PC-9 (cell line): ENCODE measurements around the gene VGF. TPM values are rescaled to one million over a fixed set of nuclear protein-coding genes. Genes with fewer than 3 reads are reported as not detected.
A peak's percentile ranks its signal among the peaks of the same experiment; 100 is the strongest.

Experiments
- BruUV-seq: library from RNA; stranded (reverse); fragments of 400-500 nt; replicated peaks from 2 replicates; lab custom pipeline; 2021; lab: Mats Ljungman, UMichigan
- CTCF ChIA-PET: fragments of 300-600 bp; sonication (Branson Sonifier 250); formaldehyde crosslinking; loops from one replicate; lab custom pipeline; 2022; ENCODE audit warnings: antibody characterized with exemption; lab: Charles Lee
- POLR2A ChIA-PET: fragments of 300-600 bp; sonication (Branson Sonifier 250); formaldehyde crosslinking; loops from one replicate; lab custom pipeline; 2022; ENCODE audit warnings: antibody characterized with exemption; ENCODE audit not compliant: unreplicated experiment; lab: Charles Lee
- DNase-seq, 2 experiments: peaks; one replicate each; pipeline versions ENCODE4 v3.0.0 to v3.0.0-alpha.2; 2015 to 2022; ENCODE audit warnings: mixed read lengths in 1 of 2
- H2AFZ ChIP-seq: fragments of 200-600 bp; sonication (generic); 2 replicates; pipeline ENCODE4 v1.8.1; 2017; ENCODE audit warnings: antibody characterized with exemption
- H3F3A ChIP-seq: fragments of 200-600 bp; sonication (generic); 2 replicates; pipeline ENCODE4 v1.8.1; 2017; ENCODE audit warnings: antibody characterized with exemption, mild to moderate bottlenecking, low read depth; ENCODE audit not compliant: insufficient read depth
- H3K27ac ChIP-seq: fragments of 200-600 bp; sonication (generic); 2 replicates; pipeline ENCODE4 v1.6.1; 2016; ENCODE audit warnings: mixed run types
- H3K27me3 ChIP-seq: fragments of 200-600 bp; sonication (generic); 2 replicates; pipeline ENCODE4 v1.6.1; 2016; ENCODE audit warnings: low read depth, mixed run types; ENCODE audit not compliant: insufficient read depth
- H3K36me3 ChIP-seq: fragments of 200-600 bp; sonication (generic); 2 replicates; pipeline ENCODE4 v1.6.1; 2016; ENCODE audit warnings: low read depth, mixed run types
- H3K4me1 ChIP-seq: fragments of 200-600 bp; sonication (generic); replicated peaks from 2 replicates; pipeline ENCODE4 v1.6.1; 2016; ENCODE audit warnings: mixed run types; ENCODE audit not compliant: insufficient read depth
- H3K4me2 ChIP-seq: fragments of 200-600 bp; sonication (generic); 2 replicates; pipeline ENCODE4 v1.6.1; 2017; ENCODE audit warnings: mixed run types
- H3K4me3 ChIP-seq: fragments of 200-600 bp; sonication (generic); 2 replicates; pipeline ENCODE4 v1.6.1; 2016; ENCODE audit warnings: mixed run types
- H3K79me2 ChIP-seq: fragments of 200-600 bp; sonication (generic); 2 replicates; pipeline ENCODE4 v1.6.1; 2017; ENCODE audit warnings: low read depth, mixed run types
- H3K9me2 ChIP-seq: fragments of 200-600 bp; sonication (generic); 2 replicates; pipeline ENCODE4 v1.8.1; 2017; ENCODE audit warnings: mild to moderate bottlenecking; ENCODE audit not compliant: insufficient read depth
- H3K9me3 ChIP-seq: fragments of 200-600 bp; sonication (generic); 2 replicates; pipeline ENCODE4 v1.8.1; 2016; ENCODE audit warnings: low read depth; ENCODE audit not compliant: insufficient read depth
- H4K20me1 ChIP-seq: fragments of 200-600 bp; sonication (generic); 2 replicates; pipeline ENCODE4 v1.8.1; 2017; ENCODE audit not compliant: insufficient read depth
- EZH2 ChIP-seq: fragments of 200-600 bp; sonication (generic); IDR thresholded peaks from 2 replicates; pipeline ENCODE4 v1.8.0; 2017; ENCODE audit warnings: antibody characterized with exemption, low read depth
- intact Hi-C: fragments of 100-400 bp; cut with micrococcal nuclease; formaldehyde crosslinking; loops from one replicate; pipeline ENCODE4 v1.10.0; 2022; ENCODE audit not compliant: unreplicated experiment
- total RNA-seq: library from RNA; stranded (reverse); gene quantifications from 2 replicates; pipeline ENCODE4 v1.2.3, GENCODE V29; 2021
- TF ChIP-seq, protein P1 (sequence below): fragments of 200-600 bp; sonication (generic); conservative IDR thresholded peaks from 2 replicates; pipeline ENCODE4 v1.6.1; 2017; ENCODE audit warnings: mixed run types, antibody characterized with exemption, mild to moderate bottlenecking, moderate library complexity

VGF gene
- total RNA-seq, 1 experiment from 2014 or later: 2.1 TPM

DNA sequence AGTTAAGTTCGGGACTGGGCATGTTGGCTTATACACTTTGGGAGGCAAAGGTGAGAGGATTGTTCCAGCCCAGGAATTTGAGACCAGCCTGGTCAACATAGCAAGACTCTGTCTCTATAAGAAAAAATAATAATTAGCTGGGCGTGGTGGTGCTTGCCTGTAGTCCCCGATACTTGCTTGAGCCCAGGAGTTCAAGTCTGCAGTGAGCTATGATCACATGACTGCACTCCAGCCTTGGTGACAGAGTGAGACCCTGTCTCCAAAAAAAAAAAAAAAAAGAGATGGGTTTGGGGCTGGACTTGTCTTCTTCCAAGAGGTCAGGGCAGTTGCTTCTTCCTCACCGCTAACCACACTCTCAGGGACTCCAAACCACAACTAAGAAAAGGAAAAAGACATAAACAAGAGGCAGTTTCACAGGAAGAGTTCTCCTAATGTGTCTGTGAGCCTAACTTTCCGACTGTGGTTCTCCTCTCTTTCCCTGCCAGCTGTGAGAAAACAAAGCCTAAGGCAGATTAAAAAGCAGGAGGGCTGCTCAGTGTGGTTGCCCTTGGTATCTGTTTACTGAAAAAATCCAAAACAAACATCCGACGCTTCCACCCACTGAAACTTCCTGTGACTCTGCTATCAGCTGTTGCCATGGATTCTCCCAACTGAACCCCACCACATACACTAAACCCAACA lies 40.9 kb downstream of the VGF start:
- peak; percentile 57 to 81 for DNase-seq
- intact Hi-C loops: no loop called here
- BruUV-seq: TSS peak; percentile 39

DNA sequence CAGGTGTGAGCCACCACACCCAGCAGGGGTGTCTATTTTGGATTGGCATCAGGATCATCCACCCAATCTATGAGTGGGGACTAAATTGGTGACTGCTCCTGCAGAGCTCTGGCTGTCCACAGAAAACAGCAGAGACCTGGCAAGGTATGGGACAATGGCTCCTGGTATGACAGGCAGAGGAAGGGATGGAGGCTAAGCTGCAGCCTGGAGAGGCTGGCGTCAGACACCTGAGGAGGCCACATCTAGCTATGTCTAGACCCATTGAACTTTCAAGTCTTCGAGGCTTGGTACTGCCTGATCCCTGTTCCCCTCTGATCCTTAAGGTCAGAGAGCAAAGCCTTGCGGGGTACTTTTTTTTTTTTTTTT lies 41.7 kb downstream of the VGF start:
- DNase-seq: no peak
- no peaks in the 10 kb centered on the region for H4K20me1 ChIP-seq
- TF ChIP-seq, protein P1, sequence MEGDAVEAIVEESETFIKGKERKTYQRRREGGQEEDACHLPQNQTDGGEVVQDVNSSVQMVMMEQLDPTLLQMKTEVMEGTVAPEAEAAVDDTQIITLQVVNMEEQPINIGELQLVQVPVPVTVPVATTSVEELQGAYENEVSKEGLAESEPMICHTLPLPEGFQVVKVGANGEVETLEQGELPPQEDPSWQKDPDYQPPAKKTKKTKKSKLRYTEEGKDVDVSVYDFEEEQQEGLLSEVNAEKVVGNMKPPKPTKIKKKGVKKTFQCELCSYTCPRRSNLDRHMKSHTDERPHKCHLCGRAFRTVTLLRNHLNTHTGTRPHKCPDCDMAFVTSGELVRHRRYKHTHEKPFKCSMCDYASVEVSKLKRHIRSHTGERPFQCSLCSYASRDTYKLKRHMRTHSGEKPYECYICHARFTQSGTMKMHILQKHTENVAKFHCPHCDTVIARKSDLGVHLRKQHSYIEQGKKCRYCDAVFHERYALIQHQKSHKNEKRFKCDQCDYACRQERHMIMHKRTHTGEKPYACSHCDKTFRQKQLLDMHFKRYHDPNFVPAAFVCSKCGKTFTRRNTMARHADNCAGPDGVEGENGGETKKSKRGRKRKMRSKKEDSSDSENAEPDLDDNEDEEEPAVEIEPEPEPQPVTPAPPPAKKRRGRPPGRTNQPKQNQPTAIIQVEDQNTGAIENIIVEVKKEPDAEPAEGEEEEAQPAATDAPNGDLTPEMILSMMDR: no peak
- TF ChIP-seq EZH2: no peak
- BruUV-seq: no TSS peak
- ChIA-PET CTCF (interaction anchor here (1.1 kb wide), 1 partner anchor 28 kb away, joined by 10 read pairs; no protein-coding TSS in a partner anchor), POLR2A (interaction anchor here (0.6 to 1.5 kb wide), 2 partner anchors 39 to 392 kb away, joined by 4 to 23 read pairs; no protein-coding TSS in a partner anchor)
- no peak overlapping the region for H3K4me3 ChIP-seq
- peaks cover 90% of the 10 kb centered on the region for H3F3A ChIP-seq
- intact Hi-C loops: no loop called here
- H3K27me3 ChIP-seq: no peaks in the 10 kb centered on the region
- H3K36me3 ChIP-seq: no peaks in the 10 kb centered on the region
- peak overlapping the region; percentile 99 for H3K27ac ChIP-seq
- H3K4me2 ChIP-seq: peak overlapping the region; percentile 92
- no peaks in the 10 kb centered on the region for H3K9me3 ChIP-seq
- peaks cover 15% of the 10 kb centered on the region; the same call in 1 of the 2 replicates for H3K79me2 ChIP-seq
- no peaks in the 10 kb centered on the region for H3K9me2 ChIP-seq
- no peak overlapping the region for H2AFZ ChIP-seq
- H3K4me1 ChIP-seq: peaks cover 92% of the 10 kb centered on the region

More for the DNA sequence above, 40.9 kb downstream of the VGF start:
- ChIA-PET POLR2A (interaction anchor here (0.6 to 1.5 kb wide), 2 partner anchors 40 to 342 kb away, joined by 10 to 23 read pairs; no protein-coding TSS in a partner anchor), CTCF (interaction anchor here (0.5 to 1.1 kb wide), 2 partner anchors 29 to 40 kb away, joined by 3 to 10 read pairs; no protein-coding TSS in a partner anchor)
- H3K27ac ChIP-seq: peak overlapping the region; percentile 99
- peaks cover 82% of the 10 kb centered on the region for H3F3A ChIP-seq
- peak overlapping the region; percentile 92 for H3K4me2 ChIP-seq
- H3K4me1 ChIP-seq: peaks cover 86% of the 10 kb centered on the region
- no peak overlapping the region for H2AFZ ChIP-seq
- no peak overlapping the region for H3K4me3 ChIP-seq
- no peaks in the 10 kb centered on the region for H4K20me1 ChIP-seq
- no peaks in the 10 kb centered on the region for H3K9me2 ChIP-seq
- peaks cover 15% of the 10 kb centered on the region; the same call in 1 of the 2 replicates for H3K79me2 ChIP-seq
- no peaks in the 10 kb centered on the region for H3K9me3 ChIP-seq
- TF ChIP-seq EZH2: no peak
- TF ChIP-seq, protein P1: no peak
- H3K27me3 ChIP-seq: no peaks in the 10 kb centered on the region
- no peaks in the 10 kb centered on the region for H3K36me3 ChIP-seq

DNA sequence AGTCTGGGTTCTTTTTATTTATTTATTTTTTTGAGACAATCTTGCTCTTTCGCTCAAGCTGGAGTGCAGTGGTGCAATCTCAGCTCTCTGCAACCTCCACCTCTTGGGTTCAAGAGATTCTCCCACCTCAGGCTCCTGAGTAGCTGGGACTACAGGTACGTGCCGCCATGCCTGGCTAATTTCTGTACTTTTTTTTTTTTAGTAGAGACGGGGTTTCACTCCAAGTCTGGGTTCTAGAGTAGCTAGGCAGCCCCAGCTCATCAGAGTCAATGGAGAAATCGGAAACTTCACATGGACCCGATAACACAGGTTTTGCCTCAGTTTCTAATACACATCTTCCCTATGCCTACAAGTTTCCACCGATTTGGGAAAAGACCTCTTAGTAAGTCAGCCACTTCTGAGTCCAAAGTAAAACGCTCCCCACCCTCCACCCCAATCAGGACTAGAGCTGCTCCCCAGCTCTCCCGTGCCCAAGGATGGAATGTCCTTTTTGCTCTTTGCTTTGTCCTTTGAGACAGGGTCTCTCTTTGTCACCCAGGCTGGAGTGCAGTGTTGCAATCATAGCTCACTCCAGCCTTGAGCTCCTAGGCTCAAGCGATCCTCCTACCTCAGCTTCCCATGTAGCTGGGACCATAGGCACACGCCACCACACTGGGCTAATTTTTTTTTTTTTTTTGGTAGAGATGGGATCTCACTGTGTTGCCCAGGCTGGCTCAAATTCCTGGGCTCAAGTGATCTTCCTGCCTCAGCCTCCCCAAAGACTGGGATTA lies 42.3 kb downstream of the VGF start:
- Histone ChIP-seq H3K27me3 (no peaks in the 10 kb centered on the region), H3K9me2 (no peaks in the 10 kb centered on the region), H3K4me1 (peaks cover 92% of the 10 kb centered on the region), H3K36me3 (no peaks in the 10 kb centered on the region), H3F3A (peaks cover 96% of the 10 kb centered on the region), H4K20me1 (no peaks in the 10 kb centered on the region), H3K4me3 (peak overlapping the region; percentile 50; the same call in 1 of the 2 replicates), H3K27ac (peak overlapping the region; percentile 99), H3K9me3 (no peaks in the 10 kb centered on the region), H2AFZ (no peak overlapping the region), H3K4me2 (peak overlapping the region; percentile 92), H3K79me2 (peaks cover 15% of the 10 kb centered on the region; the same call in 1 of the 2 replicates)
- ChIA-PET CTCF (interaction anchor here (0.7 to 1.3 kb wide), 2 partner anchors 21 to 38 kb away, joined by 3 to 4 read pairs; no protein-coding TSS in a partner anchor), POLR2A (interaction anchor here (0.9 to 1.6 kb wide), 2 partner anchors 23 to 38 kb away, joined by 16 to 17 read pairs; partner anchors contain the start of gene TRIM56)
- DNase-seq: no peak
- no peak for TF ChIP-seq EZH2
- TF ChIP-seq, protein P1: no peak
- intact Hi-C loops: loop anchor here (1.0 kb wide), 1 partner anchor 23 kb away; no protein-coding TSS in a partner anchor
- BruUV-seq: TSS peak; percentile 5
